Posterior vena cava (tissue), 2 donors: ENCODE results near the gene DNAJB13. TPM values are rescaled to one million over a fixed set of nuclear protein-coding genes. Genes with fewer than 3 reads are reported as not detected.
"Not testable (repeated sequence)": the region's sequence is repeated elsewhere in the genome, so short reads cannot be mapped to it uniquely, and the experiment has no call there.

Experiments
- DNase-seq: peaks from one replicate; pipeline ENCODE4 v3.0.0-alpha.2; 2020; ENCODE audit warnings: low spot score
- intact Hi-C, 2 donors: fragments of 100-400 bp; cut with DNase I; formaldehyde crosslinking; loops; one replicate each; pipeline versions ENCODE4 v1.14.1 to v1.14.2; 2022 to 2023
- long read RNA-seq, 2 donors: library from polyadenylated mRNA; unstranded; transcript quantifications; one replicate each; pipeline ENCODE4 v2.0.0, GENCODE V29; 2020 to 2021
- total RNA-seq, 2 donors: library from RNA; stranded (reverse); fragmentation: NEBNext Ultra II Directional; extraction: Animal tissue kit (Norgen Biotek cat#: 25700); gene quantifications; one replicate each; pipeline ENCODE4 v1.2.1, GENCODE V29; 2021
- donor health status: DM: yes; HTN: yes; CAD: no.
- donor health status: DM: yes; HTN: yes; CAD: no.

The DNAJB13 gene
- total RNA-seq: not detected
- long read RNA-seq, donor 1: 0 reads
- long read RNA-seq, donor 2: 0 reads

- peak; percentile 75 for DNase-seq
- intact Hi-C loops: no loop called here
Observed at GRCh38 chr11:73950869-73951710, at the start of gene DNAJB13. Gene DNAJB13 (plus strand): TSS chr11:73951026. CDS start chr11:73951070, 44 bp downstream.

DNA sequence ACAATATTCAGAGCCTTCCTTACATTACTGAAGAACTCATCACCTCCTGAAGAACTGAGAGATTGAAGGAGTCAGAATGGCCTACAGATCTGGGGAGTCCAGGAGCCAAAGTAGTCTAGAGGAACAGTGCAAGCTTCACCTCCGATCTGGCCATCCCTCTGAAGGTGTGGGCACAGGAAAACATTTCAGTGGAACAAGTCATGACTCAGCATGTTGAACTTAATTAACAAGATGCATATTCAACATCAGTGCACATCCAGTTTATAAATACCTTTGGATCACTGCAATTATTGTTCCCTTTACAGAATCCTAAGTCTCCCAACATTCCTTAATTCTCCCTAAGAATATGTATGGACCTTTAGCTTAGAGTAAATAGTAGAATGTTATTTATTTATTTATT lies 48.5 kb upstream of the DNAJB13 start:
- intact Hi-C loops: no loop called here
- no peak for DNase-seq

- no peak for DNase-seq
- intact Hi-C loops: no loop called here
Observed at GRCh38 chr11:73907191-73907590, 43.6 kb upstream of the DNAJB13 start.

DNA sequence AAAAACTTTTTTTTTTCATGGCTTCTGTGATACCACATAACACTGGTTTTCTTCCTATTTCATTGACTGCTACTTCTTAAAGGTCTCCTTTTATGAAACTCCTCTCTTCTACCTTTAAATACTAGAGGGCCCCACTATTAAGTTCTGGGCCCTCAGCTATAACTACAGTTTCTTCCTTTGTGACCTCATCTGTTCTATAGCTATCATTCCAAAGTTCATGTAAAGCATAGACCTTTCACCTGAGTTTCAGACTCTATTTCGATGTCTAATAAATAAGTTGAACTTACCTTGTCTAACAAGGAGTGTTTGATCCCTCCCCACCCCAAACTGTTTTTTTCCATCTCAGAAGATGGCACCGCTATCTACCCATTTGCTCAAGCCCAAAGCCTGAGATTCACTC lies 38.8 kb upstream of the DNAJB13 start:
- intact Hi-C loops: no loop called here
- no peak for DNase-seq

- no peak for DNase-seq
- intact Hi-C loops: no loop called here
Observed at GRCh38 chr11:73913472-73913871, 37.4 kb upstream of the DNAJB13 start.

DNA sequence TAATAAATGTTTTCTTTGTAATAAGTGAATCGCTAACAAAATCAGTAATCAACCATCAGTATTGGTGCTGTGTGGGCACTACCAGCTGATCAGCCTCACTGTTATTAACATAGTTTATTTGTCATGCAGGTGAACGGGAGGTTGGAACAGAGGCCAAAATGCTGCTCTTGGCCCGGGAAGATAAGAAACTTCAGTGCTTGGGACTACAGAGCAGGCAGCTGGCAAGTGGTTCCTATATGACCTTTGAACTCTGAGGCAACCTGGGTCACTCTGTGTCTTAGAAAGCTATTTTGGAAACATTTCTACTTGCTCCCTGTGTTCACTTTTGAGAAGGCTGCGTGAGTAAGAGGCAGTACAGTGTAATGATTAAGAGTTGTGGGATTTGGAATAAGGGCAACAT lies 36.5 kb upstream of the DNAJB13 start:
- intact Hi-C loops: no loop called here
- DNase-seq: no peak

- DNase-seq: no peak
- intact Hi-C loops: no loop called here
Observed at GRCh38 chr11:73916435-73916834, 34.4 kb upstream of the DNAJB13 start.

- DNase-seq: no peak
- intact Hi-C loops: no loop called here
Observed at GRCh38 chr11:73921180-73921579, 29.6 kb upstream of the DNAJB13 start.

DNA sequence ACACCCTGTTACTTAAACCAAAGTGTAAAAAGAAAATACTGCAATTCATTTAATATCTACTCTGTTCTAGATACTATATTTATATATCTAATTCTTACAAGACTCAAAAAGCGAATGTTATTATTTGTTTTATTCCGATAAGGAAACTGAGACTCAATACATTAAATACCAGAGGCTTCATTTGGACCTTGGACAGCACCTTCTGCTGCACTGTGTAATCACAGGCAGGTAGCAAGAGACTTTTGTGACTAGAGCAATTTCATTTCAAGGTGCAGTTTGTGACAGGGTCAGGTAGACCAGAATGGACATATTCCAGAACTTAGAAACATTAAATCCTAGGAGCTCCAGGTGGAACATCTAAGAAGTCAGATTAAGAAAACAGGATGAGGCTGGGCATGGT lies 21.4 kb upstream of the DNAJB13 start:
- intact Hi-C loops: no loop called here
- DNase-seq: no peak

- intact Hi-C loops: no loop called here
- DNase-seq: no peak
Observed at GRCh38 chr11:73931039-73931645, 19.7 kb upstream of the DNAJB13 start.

- intact Hi-C loops: no loop called here
Observed at GRCh38 chr11:73931951-73932350, 18.9 kb upstream of the DNAJB13 start.

DNA sequence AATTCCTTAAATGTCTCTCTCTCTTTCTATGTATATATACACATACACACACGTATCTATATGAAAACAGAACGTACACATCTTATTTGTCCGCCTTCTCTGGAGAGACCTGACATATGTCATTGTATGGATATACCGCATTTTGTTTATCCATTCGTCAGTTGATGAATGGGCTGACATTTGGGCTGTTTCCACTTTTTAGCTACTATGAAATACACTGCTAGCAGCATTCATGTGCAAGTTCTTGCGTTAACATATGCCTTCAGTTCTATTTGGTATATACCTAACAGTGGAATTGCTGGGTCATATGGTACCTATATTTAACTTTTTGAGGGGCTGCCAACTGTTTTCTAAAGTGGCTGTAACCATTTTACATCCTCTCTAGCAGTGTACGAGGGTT lies 18.0 kb upstream of the DNAJB13 start:
- intact Hi-C loops: no loop called here
- DNase-seq: no peak

More at GRCh38 chr11:73931951-73932350, 18.9 kb upstream of the DNAJB13 start:
- DNase-seq: no peak

- intact Hi-C loops: not testable (repeated sequence)
Observed at GRCh38 chr11:73936047-73936446, 14.8 kb upstream of the DNAJB13 start.

DNA sequence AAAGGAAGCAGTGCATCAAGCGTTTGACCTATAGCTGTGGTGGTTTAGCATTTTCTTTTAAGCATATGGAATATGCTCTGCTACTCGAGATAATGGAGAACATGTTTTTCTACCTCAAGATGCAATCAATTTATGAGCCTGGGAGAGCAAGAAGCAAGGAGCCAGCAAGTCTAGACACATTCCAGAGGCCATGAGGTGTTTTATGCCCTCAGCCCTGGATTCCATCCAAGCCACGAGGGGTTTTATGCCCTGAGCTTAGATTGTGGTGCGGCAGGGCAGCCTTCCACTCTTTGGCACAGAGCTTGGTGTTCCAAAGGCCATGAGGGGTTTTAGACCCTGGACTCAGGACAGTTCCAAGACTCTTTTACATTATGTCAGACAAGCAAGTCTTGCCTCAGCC lies 11.7 kb upstream of the DNAJB13 start:
- intact Hi-C loops: no loop called here
- DNase-seq: no peak

More at GRCh38 chr11:73936047-73936446, 14.8 kb upstream of the DNAJB13 start:
- not testable (repeated sequence) for DNase-seq

DNA sequence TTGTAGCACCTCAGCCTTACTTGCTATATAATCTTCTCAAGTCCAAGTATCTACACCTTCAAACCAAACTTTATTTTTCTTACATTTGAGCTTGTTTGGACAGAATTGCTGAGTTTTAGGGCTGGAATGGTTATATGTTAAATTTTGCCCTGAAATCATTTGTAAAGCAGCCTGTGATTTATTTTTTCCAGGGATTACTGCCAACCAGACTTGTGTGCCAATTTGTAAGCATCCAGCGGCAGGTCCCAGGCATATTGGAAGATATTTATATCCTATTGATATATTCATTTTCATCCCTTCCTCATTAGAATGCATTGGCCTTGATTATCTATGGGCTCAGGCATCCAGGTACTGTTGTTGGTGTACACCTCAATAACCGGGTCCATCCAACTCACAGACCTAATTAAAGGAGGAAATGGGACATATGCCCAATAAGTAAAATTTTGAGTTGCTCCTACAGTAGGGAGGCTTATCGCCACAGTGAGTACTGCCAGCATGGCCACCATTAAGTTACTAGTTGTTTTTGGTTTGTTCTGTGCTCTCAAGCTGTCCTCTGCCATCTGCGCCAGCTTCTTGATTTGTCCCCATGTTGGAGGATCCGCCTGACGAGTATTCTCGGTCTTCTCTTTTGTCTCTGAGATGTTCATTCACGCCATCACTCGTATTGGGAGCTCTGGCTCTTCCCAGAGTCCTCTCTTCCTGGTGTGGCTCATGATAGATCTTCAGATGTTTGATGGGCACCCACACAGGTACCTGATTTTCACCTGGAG lies 9.8 kb upstream of the DNAJB13 start:
- DNase-seq: no peak
- intact Hi-C loops: no loop called here

- intact Hi-C loops: no loop called here
- DNase-seq: no peak
Observed at GRCh38 chr11:73942010-73942409, 8.8 kb upstream of the DNAJB13 start.

GRCh38 chr11:73944085-73944484 lies 6.7 kb upstream of the DNAJB13 start:
- no peak for DNase-seq
- intact Hi-C loops: no loop called here

DNA sequence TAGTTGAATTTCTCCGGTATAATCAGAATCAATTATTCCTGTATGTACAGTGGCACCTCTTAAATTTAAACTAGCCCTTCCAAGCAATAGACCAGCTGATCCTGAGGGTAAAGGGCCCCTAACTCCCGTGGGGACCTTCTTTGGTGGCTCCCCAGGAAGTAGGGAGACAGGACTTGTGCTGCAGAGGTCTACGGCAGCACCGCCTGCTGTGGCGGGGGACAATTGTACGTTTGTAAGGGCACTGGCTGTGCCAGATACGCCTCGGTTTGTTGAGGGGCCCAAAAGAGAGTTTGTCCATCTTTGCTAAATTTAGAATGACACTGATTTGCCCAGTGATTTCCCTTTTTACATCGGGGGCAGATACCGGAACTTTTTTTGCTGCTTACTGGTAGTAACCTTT lies 5.9 kb upstream of the DNAJB13 start:
- no peak for DNase-seq
- intact Hi-C loops: no loop called here

DNA sequence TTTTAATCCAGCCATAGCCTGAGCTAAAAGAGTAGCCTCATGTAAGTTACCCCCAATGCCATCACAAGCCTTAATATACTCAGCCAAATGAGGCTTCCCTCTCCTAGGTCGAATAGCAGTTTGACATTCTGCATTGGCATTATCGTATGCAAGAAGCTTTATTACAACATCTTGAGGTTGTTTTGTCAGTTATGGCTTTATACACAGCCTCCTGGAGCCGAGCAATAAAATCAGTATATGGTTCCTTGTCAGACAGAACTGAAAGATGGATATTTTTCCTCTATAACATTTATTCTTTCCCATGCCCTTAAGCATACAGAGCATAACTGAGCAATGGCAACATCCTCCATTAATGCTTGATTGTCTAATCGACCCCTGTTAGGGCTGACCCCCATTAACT lies 5.4 kb upstream of the DNAJB13 start:
- intact Hi-C loops: no loop called here
- DNase-seq: no peak

DNA sequence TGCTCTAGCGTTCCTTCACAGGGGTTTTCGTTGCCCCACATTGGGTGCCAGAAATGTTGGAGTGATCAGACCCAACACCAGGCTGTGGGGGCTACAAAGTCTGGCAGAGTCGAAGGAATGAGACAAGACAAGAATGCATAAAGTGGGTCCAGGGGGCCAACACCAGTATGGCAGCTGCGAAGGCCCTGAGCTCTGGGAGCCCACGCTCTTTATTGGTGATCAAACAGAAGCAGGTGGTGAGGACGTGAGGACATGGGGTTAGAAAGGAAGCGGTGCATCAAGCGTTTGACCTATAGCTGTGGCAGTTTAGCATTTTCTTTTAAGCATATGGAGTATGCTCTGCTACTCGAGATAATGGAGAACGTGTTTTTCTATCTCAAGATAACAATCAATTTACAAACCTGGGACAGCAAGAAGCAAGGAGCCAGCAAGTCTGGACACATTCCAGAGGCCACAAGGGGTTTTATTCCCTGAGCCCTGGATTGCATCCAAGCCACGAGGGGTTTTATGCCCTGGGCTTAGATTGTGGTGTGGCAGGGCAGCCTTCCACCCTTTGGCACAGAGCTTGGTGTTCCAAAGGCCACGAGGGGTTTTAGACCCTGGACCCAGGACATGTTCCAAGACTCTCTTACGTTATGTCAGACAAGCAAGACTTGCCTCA lies 3.9 kb upstream of the DNAJB13 start:
- no peak for DNase-seq
- intact Hi-C loops: no loop called here
